CD4-positive, alpha-beta T cell (primary cell): ENCODE results near the gene MAMSTR. TPM values are rescaled to one million over a fixed set of nuclear protein-coding genes. Genes with fewer than 3 reads are reported as not detected.

Experiments used
- ATAC-seq: fragments of 200-7000 bp; cut with Tn5 transposase; one replicate; pipeline ENCODE4 v1.10.0; 2022; ENCODE audit warnings: mild to moderate bottlenecking; ENCODE audit not compliant: poor library complexity
- CTCF ChIA-PET: fragments of 350-600 bp; sonication (Branson Sonifier 250); formaldehyde crosslinking; loops from one replicate; lab custom pipeline; 2021; ENCODE audit warnings: antibody characterized with exemption, inconsistent platforms; lab: Charles Lee
- POLR2A ChIA-PET: fragments of 350-600 bp; sonication (Branson Sonifier 250); formaldehyde crosslinking; loops from one replicate; lab custom pipeline; 2021; ENCODE audit warnings: antibody characterized with exemption, inconsistent platforms; lab: Charles Lee
- DNase-seq, 14 experiments: peaks; one replicate each; pipeline ENCODE4 v3.0.0-alpha.2; 2013 to 2020; ENCODE audit warnings: mixed read lengths in 2 of 14
- H3K27ac ChIP-seq, 2 donors: one replicate each; pipeline versions ENCODE4 v1.5.1 to v1.7.0; 2013; ENCODE audit warnings: low read length in 2 of 2, low read depth in 1 of 2, mild to moderate bottlenecking in 1 of 2
- H3K27me3 ChIP-seq, 2 experiments: 1 replicate in 1 of 2; 2 replicates in 1 of 2; pipeline versions ENCODE4 v1.6.1 to v1.7.0; 2013; ENCODE audit warnings: low read length in 2 of 2, control low read depth in 1 of 2, mild to moderate bottlenecking in 1 of 2, moderate library complexity in 1 of 2; ENCODE audit not compliant: insufficient read depth in 2 of 2, control insufficient read depth in 1 of 2
- H3K36me3 ChIP-seq: one replicate; pipeline ENCODE4 v1.6.1; 2013; ENCODE audit warnings: low read length, control low read depth; ENCODE audit not compliant: insufficient read depth
- H3K4me1 ChIP-seq: one replicate; pipeline ENCODE4 v1.6.1; 2013; ENCODE audit warnings: low read length, control low read depth; ENCODE audit not compliant: insufficient read depth
- H3K4me3 ChIP-seq: one replicate; pipeline ENCODE4 v1.5.1; 2013; ENCODE audit warnings: mild to moderate bottlenecking, low read length, moderate library complexity
- H3K9me3 ChIP-seq, 2 experiments: 1 replicate in 1 of 2; 2 replicates in 1 of 2; pipeline versions ENCODE4 v1.6.1 to v1.7.0; 2013; ENCODE audit warnings: low read length in 2 of 2, mild to moderate bottlenecking in 2 of 2, control low read depth in 1 of 2, moderate library complexity in 1 of 2; ENCODE audit not compliant: control insufficient read depth in 1 of 2, insufficient read depth in 1 of 2
- H3K27ac Mint-ChIP-seq: one replicate; pipeline ENCODE4 v1.8.0; 2020; ENCODE audit warnings: mixed read lengths
- H3K27me3 Mint-ChIP-seq: one replicate; pipeline ENCODE4 v1.8.0; 2021; ENCODE audit warnings: mixed read lengths
- H3K36me3 Mint-ChIP-seq: one replicate; pipeline ENCODE4 v1.8.0; 2021; ENCODE audit warnings: low read depth, mixed read lengths
- H3K4me1 Mint-ChIP-seq: one replicate; pipeline ENCODE4 v1.8.0; 2021; ENCODE audit warnings: low read depth, mixed read lengths
- H3K4me3 Mint-ChIP-seq: one replicate; pipeline ENCODE4 v1.8.0; 2020; ENCODE audit warnings: mild to moderate bottlenecking, mixed read lengths
- H3K9me3 Mint-ChIP-seq: one replicate; pipeline ENCODE4 v1.8.0; 2020; ENCODE audit warnings: mixed read lengths
- CTCF ChIP-seq: fragments of 200-600 bp; IDR thresholded peaks from one replicate; pipeline ENCODE4 v1.8.0; 2022; ENCODE audit warnings: antibody characterized with exemption, mild to moderate bottlenecking
- intact Hi-C, 2 experiments: fragments of 100-400 bp; cut with DNase I in 1 of 2; cut with micrococcal nuclease in 1 of 2; formaldehyde crosslinking; loops; one replicate each; pipeline versions ENCODE4 v1.15.1 to v1.9.0; 2023 to 2025; cut with DNase I, micrococcal nuclease
- total RNA-seq, 174 experiments: library from RNA in 2 of 174; stranded (reverse) in 2 of 174; gene quantifications; one replicate each; pipeline ENCODE4 v1.2.3 and lab custom pipeline; 2021 to 2026

The MAMSTR gene
- total RNA-seq, 2 experiments from 2014 or later, result 0.47 to 0.50 TPM

- peaks cover 32% of the 10 kb centered on the region for H3K4me1 ChIP-seq
- CTCF ChIA-PET, result interaction anchor here (0.7 to 2.1 kb wide), 12 partner anchors 8 to 358 kb away, joined by 3 to 19 read pairs (median 3); partner anchors contain the start of genes CA11, FTL, GYS1 and IZUMO1
- peaks cover 0 to 10% of the 10 kb centered on the region in 2 experiments for H3K9me3 ChIP-seq
- no peak overlapping the region for H3K27ac Mint-ChIP-seq
- H3K27me3 Mint-ChIP-seq, result no peaks in the 10 kb centered on the region
- ATAC-seq (no peak), DNase-seq (peak in 2 of 14 experiments; percentile 35)
- H3K4me3 ChIP-seq, result peak overlapping the region; percentile 20
- H3K36me3 Mint-ChIP-seq, result no peaks in the 10 kb centered on the region
- H3K9me3 Mint-ChIP-seq, result no peaks in the 10 kb centered on the region
- peak overlapping the region; percentile 15 for H3K4me3 Mint-ChIP-seq
- H3K27ac ChIP-seq, result no peak overlapping the region
- POLR2A ChIA-PET, result interaction anchor here (0.7 to 2.2 kb wide), 14 partner anchors 8 to 377 kb away, joined by 3 to 25 read pairs (median 3); partner anchors contain the start of genes CA11, DBP, FUT1 and FUT2
- intact Hi-C loops, result loop anchor here in 1 of 2 experiments (2.0 kb wide), 1 partner anchor 19 kb away; no protein-coding TSS in a partner anchor
- peaks cover 0 to 12% of the 10 kb centered on the region in 2 experiments for H3K27me3 ChIP-seq
- H3K4me1 Mint-ChIP-seq, result peaks cover 20% of the 10 kb centered on the region
- H3K36me3 ChIP-seq, result no peaks in the 10 kb centered on the region
- no peak for TF ChIP-seq CTCF
Measured at GRCh38 chr19:48739404-48740163, 20.1 kb upstream of the MAMSTR start.

- intact Hi-C loops, result loop anchor here (1.0 to 2.0 kb wide), 4 partner anchors 18 to 92 kb away; partner anchors contain the start of gene CA11 (in 1 of the 2)
- H3K36me3 Mint-ChIP-seq, result no peaks in the 10 kb centered on the region
- H3K27me3 ChIP-seq, result peaks cover 0 to 12% of the 10 kb centered on the region in 2 experiments
- peak overlapping the region; percentile 65 for H3K4me3 Mint-ChIP-seq
- H3K27me3 Mint-ChIP-seq, result no peaks in the 10 kb centered on the region
- ChIA-PET POLR2A (interaction anchor here (0.7 to 2.2 kb wide), 15 partner anchors 9 to 378 kb away, joined by 3 to 25 read pairs (median 3); partner anchors contain the start of genes CA11, DBP, FUT1 and FUT2), CTCF (interaction anchor here (0.7 to 2.1 kb wide), 13 partner anchors 8 to 359 kb away, joined by 3 to 19 read pairs (median 3); partner anchors contain the start of genes CA11, FTL, GYS1 and IZUMO1)
- peak; percentile 92 for ATAC-seq
- no peak for TF ChIP-seq CTCF
- H3K27ac Mint-ChIP-seq, result no peak overlapping the region
- no peaks in the 10 kb centered on the region for H3K36me3 ChIP-seq
- H3K4me1 ChIP-seq, result peaks cover 32% of the 10 kb centered on the region
- H3K4me1 Mint-ChIP-seq, result peaks cover 20% of the 10 kb centered on the region
- no peak overlapping the region for H3K27ac ChIP-seq
- DNase-seq, result peak; percentile 88 to 97 (median 93)
- no peaks in the 10 kb centered on the region for H3K9me3 Mint-ChIP-seq
- H3K4me3 ChIP-seq, result no peak overlapping the region
- H3K9me3 ChIP-seq, result peaks cover 0 to 10% of the 10 kb centered on the region in 2 experiments
Measured at GRCh38 chr19:48738557-48739403, 19.3 kb upstream of the MAMSTR start.
